H9 (cell line): ENCODE measurements around the gene ST7L. TPM values are rescaled to one million over a fixed set of nuclear protein-coding genes. Genes with fewer than 3 reads are reported as not detected.

Source experiments
- DNase-seq: peaks from one replicate; pipeline ENCODE4 v3.0.0-alpha.2; 2017
- H2AFZ ChIP-seq: one replicate; pipeline ENCODE4 v1.6.1; 2013; ENCODE audit warnings: mild to moderate bottlenecking, low read length, control low read depth, moderate library complexity
- H2AK5ac ChIP-seq: 2 replicates; pipeline ENCODE4 v1.6.1; 2013; ENCODE audit warnings: low read length, control low read depth, mixed read lengths; ENCODE audit not compliant: insufficient read length
- H2BK120ac ChIP-seq: one replicate; pipeline ENCODE4 v1.6.1; 2013; ENCODE audit warnings: low read depth, mild to moderate bottlenecking, low read length, control low read depth, inconsistent platforms; ENCODE audit not compliant: poor library complexity, severe bottlenecking
- H2BK12ac ChIP-seq: 2 replicates; pipeline ENCODE4 v1.6.1; 2013; ENCODE audit warnings: low read length, control low read depth, mixed read lengths, low read depth; ENCODE audit not compliant: insufficient read length
- H2BK15ac ChIP-seq: 2 replicates; pipeline ENCODE4 v1.6.1; 2013; ENCODE audit warnings: low read depth, low read length, control low read depth
- H2BK20ac ChIP-seq: one replicate; pipeline ENCODE4 v1.6.1; 2013; ENCODE audit warnings: low read depth, mild to moderate bottlenecking, low read length, control low read depth, inconsistent platforms; ENCODE audit not compliant: poor library complexity, severe bottlenecking
- H2BK5ac ChIP-seq: 2 replicates; pipeline ENCODE4 v1.6.1; 2013; ENCODE audit warnings: low read length, control low read depth, mixed read lengths; ENCODE audit not compliant: insufficient read length
- H3K14ac ChIP-seq: 2 replicates; pipeline ENCODE4 v1.6.1; 2013; ENCODE audit warnings: low read length, control low read depth; ENCODE audit not compliant: insufficient read depth
- H3K18ac ChIP-seq: 2 replicates; pipeline ENCODE4 v1.6.1; 2013; ENCODE audit warnings: low read depth, mild to moderate bottlenecking, mixed read lengths, low read length, control low read depth; ENCODE audit not compliant: insufficient read length
- H3K23ac ChIP-seq: 2 replicates; pipeline ENCODE4 v1.6.1; 2013; ENCODE audit warnings: low read length, control low read depth, mixed read lengths, low read depth; ENCODE audit not compliant: insufficient read length
- H3K23me2 ChIP-seq: 2 replicates; pipeline ENCODE4 v1.6.1; 2013; ENCODE audit warnings: low read depth, mild to moderate bottlenecking, mixed read lengths, low read length, control low read depth; ENCODE audit not compliant: insufficient read length, poor library complexity, severe bottlenecking
- H3K27ac ChIP-seq: 2 replicates; pipeline ENCODE4 v1.5.1; 2013; ENCODE audit warnings: low read length, control low read depth, mixed read lengths, low read depth; ENCODE audit not compliant: insufficient read length
- H3K27me3 ChIP-seq: 2 replicates; pipeline ENCODE4 v1.6.1; 2013; ENCODE audit warnings: low read length, control low read depth, inconsistent platforms; ENCODE audit not compliant: insufficient read depth
- H3K4ac ChIP-seq: 2 replicates; pipeline ENCODE4 v1.6.1; 2013; ENCODE audit warnings: low read depth, mild to moderate bottlenecking, control low read depth, inconsistent platforms, low read length, moderate library complexity
- H3K4me1 ChIP-seq: 2 replicates; pipeline ENCODE4 v1.6.1; 2013; ENCODE audit warnings: low read length, control low read depth, inconsistent platforms; ENCODE audit not compliant: insufficient read depth
- H3K4me2 ChIP-seq: 2 replicates; pipeline ENCODE4 v1.6.1; 2013; ENCODE audit warnings: low read length, control low read depth, mixed read lengths; ENCODE audit not compliant: insufficient read length, insufficient read depth
- H3K56ac ChIP-seq: 2 replicates; pipeline ENCODE4 v1.6.1; 2013; ENCODE audit warnings: low read depth, mild to moderate bottlenecking, mixed read lengths, low read length, control low read depth; ENCODE audit not compliant: insufficient read length
- H3K79me1 ChIP-seq: 2 replicates; pipeline ENCODE4 v1.6.1; 2013; ENCODE audit warnings: low read depth, mild to moderate bottlenecking, moderate library complexity, low read length, control low read depth, inconsistent platforms; ENCODE audit not compliant: insufficient read depth, poor library complexity, severe bottlenecking
- H3K79me2 ChIP-seq: 2 replicates; pipeline ENCODE4 v1.6.1; 2013; ENCODE audit warnings: low read length, control low read depth, inconsistent platforms; ENCODE audit not compliant: insufficient read depth
- H3K9ac ChIP-seq: 2 replicates; pipeline ENCODE4 v1.6.1; 2013; ENCODE audit warnings: low read length, control low read depth, mixed read lengths; ENCODE audit not compliant: insufficient read length; ENCODE audit errors: extremely low read depth
- H3K9me3 ChIP-seq: one replicate; pipeline ENCODE4 v1.6.1; 2013; ENCODE audit warnings: low read depth, low read length, inconsistent platforms; ENCODE audit not compliant: control insufficient read depth
- H3T11ph ChIP-seq: one replicate; pipeline ENCODE4 v1.6.1; 2013; ENCODE audit warnings: mild to moderate bottlenecking, low read length, control low read depth, inconsistent platforms
- H4K20me1 ChIP-seq: one replicate; pipeline ENCODE4 v1.6.1; 2013; ENCODE audit not compliant: control insufficient read depth, insufficient read length, insufficient read depth
- H4K5ac ChIP-seq: 2 replicates; pipeline ENCODE4 v1.6.1; 2013; ENCODE audit warnings: low read depth, mild to moderate bottlenecking, mixed read lengths, low read length, control low read depth; ENCODE audit not compliant: insufficient read length
- H4K8ac ChIP-seq: replicated peaks from 2 replicates; pipeline ENCODE4 v1.6.1; 2013; ENCODE audit warnings: low read length, control low read depth, mixed read lengths, low read depth; ENCODE audit not compliant: insufficient read length
- H4K91ac ChIP-seq: 2 replicates; pipeline ENCODE4 v1.6.1; 2013; ENCODE audit warnings: low read depth, mild to moderate bottlenecking, moderate library complexity, mixed read lengths, low read length, control low read depth; ENCODE audit not compliant: insufficient read length
- H3K27ac Mint-ChIP-seq, 3 experiments: 2 replicates in 2 of 3; 3 replicates in 1 of 3; pipeline ENCODE4 v1.8.0; 2020 to 2021; ENCODE audit warnings: mixed read lengths in 3 of 3, mild to moderate bottlenecking in 1 of 3, moderate library complexity in 1 of 3
- H3K27me3 Mint-ChIP-seq: 2 replicates; pipeline ENCODE4 v1.8.0; 2021; ENCODE audit warnings: low read depth, mild to moderate bottlenecking, moderate library complexity, mixed read lengths
- H3K36me3 Mint-ChIP-seq, 3 experiments: 2 replicates in 2 of 3; 3 replicates in 1 of 3; pipeline ENCODE4 v1.8.0; 2020 to 2021; ENCODE audit warnings: low read depth in 3 of 3, mixed read lengths in 3 of 3; ENCODE audit not compliant: insufficient read depth in 1 of 3
- H3K4me1 Mint-ChIP-seq, 2 experiments: 2 replicates each; pipeline ENCODE4 v1.8.0; 2020; ENCODE audit warnings: mixed read lengths in 2 of 2
- H3K4me3 Mint-ChIP-seq, 2 experiments: 2 replicates in 1 of 2; 3 replicates in 1 of 2; pipeline ENCODE4 v1.8.0; 2020 to 2021; ENCODE audit warnings: mild to moderate bottlenecking in 2 of 2, mixed read lengths in 2 of 2, moderate library complexity in 1 of 2
- H3K9me3 Mint-ChIP-seq, 2 experiments: 2 replicates in 1 of 2; 3 replicates in 1 of 2; pipeline ENCODE4 v1.8.0; 2020; ENCODE audit warnings: mild to moderate bottlenecking in 2 of 2, mixed read lengths in 2 of 2, moderate library complexity in 1 of 2
- WGBS: extraction: QIAGEN DNeasy Blood & Tissue Kit; methylation state at CpG from one replicate; pipeline ENCODE4 v1.1.7; 2013; ENCODE audit warnings: missing lambda C conversion rate, low lambda C conversion rate, mixed read lengths; ENCODE audit not compliant: insufficient read length; ENCODE audit errors: extremely low coverage; 5-methylcytosine and 5-hydroxymethylcytosine counted together
- total RNA-seq: library from RNA; stranded (reverse); gene quantifications from 2 replicates; pipeline ENCODE4 v1.2.1, GENCODE V29; 2021
- TF ChIP-seq, protein P1 (sequence below): fragments of 200-600 bp; sonication (generic); conservative IDR thresholded peaks from 3 replicates; pipeline ENCODE4 v1.8.0; 2021; ENCODE audit warnings: antibody characterized with exemption, mild to moderate bottlenecking

Gene ST7L
- total RNA-seq, 1 experiment from 2014 or later, result 16.0 TPM

- Histone ChIP-seq H3T11ph (no peak overlapping the region), H4K8ac (no peak overlapping the region), H3K4ac (no peak overlapping the region), H3K14ac (no peak overlapping the region), H2BK5ac (no peak overlapping the region), H3K4me1 (peaks cover 3% of the 10 kb centered on the region; the same call in 1 of the 2 replicates), H3K9me3 (no peaks in the 10 kb centered on the region), H3K9ac (no peak overlapping the region), H3K79me2 (no peaks in the 10 kb centered on the region), H3K27ac (no peak overlapping the region), H2AK5ac (no peak overlapping the region), H2BK20ac (no peak overlapping the region), H3K18ac (no peak overlapping the region), H3K23ac (no peak overlapping the region), H4K20me1 (no peaks in the 10 kb centered on the region), H4K5ac (no peak overlapping the region), H2BK120ac (no peak overlapping the region), H3K23me2 (no peaks in the 10 kb centered on the region), H4K91ac (no peak overlapping the region), H2BK15ac (no peak overlapping the region), H3K79me1 (no peaks in the 10 kb centered on the region), H3K4me2 (no peak overlapping the region), H2BK12ac (no peak overlapping the region), H3K27me3 (no peaks in the 10 kb centered on the region), H3K56ac (no peak overlapping the region), H2AFZ (no peak overlapping the region)
- H3K36me3 Mint-ChIP-seq, result no peaks in the 10 kb centered on the region; a peak in 1 of 7 replicates
- peaks cover 12% of the 10 kb centered on the region for H3K27me3 Mint-ChIP-seq
- no CpG with 5 or more reads among the region's 9 CpGs for WGBS
- H3K4me1 Mint-ChIP-seq, result peaks cover 26 to 33% of the 10 kb centered on the region in 2 experiments
- DNase-seq, result no peak
- H3K4me3 Mint-ChIP-seq, result no peak overlapping the region
- TF ChIP-seq, protein P1, sequence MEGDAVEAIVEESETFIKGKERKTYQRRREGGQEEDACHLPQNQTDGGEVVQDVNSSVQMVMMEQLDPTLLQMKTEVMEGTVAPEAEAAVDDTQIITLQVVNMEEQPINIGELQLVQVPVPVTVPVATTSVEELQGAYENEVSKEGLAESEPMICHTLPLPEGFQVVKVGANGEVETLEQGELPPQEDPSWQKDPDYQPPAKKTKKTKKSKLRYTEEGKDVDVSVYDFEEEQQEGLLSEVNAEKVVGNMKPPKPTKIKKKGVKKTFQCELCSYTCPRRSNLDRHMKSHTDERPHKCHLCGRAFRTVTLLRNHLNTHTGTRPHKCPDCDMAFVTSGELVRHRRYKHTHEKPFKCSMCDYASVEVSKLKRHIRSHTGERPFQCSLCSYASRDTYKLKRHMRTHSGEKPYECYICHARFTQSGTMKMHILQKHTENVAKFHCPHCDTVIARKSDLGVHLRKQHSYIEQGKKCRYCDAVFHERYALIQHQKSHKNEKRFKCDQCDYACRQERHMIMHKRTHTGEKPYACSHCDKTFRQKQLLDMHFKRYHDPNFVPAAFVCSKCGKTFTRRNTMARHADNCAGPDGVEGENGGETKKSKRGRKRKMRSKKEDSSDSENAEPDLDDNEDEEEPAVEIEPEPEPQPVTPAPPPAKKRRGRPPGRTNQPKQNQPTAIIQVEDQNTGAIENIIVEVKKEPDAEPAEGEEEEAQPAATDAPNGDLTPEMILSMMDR, result no peak
- no peaks in the 10 kb centered on the region for H3K9me3 Mint-ChIP-seq
- no peak overlapping the region for H3K27ac Mint-ChIP-seq
Measured at GRCh38 chr1:112520166-112520565, 98.8 kb downstream of the ST7L start.
